WERI-Rb-1 (cell line): ENCODE results near the gene TPM1.

Experiments
- DNase-seq: peaks from one replicate; pipeline ENCODE4 v3.0.0-alpha.2; 2020
- H3K27ac ChIP-seq: fragments of 250-450 bp; sonication (Bioruptor Pico); 2 replicates; pipeline ENCODE4 v1.5.1; 2020; ENCODE audit warnings: mild to moderate bottlenecking, moderate library complexity
- H3K27me3 ChIP-seq: fragments of 250-450 bp; sonication (Bioruptor Pico); 2 replicates; pipeline ENCODE4 v1.5.1; 2021; ENCODE audit warnings: mild to moderate bottlenecking, low read depth, moderate library complexity; ENCODE audit not compliant: insufficient read depth, severe bottlenecking
- H3K36me3 ChIP-seq: fragments of 250-450 bp; sonication (Bioruptor Pico); 2 replicates; pipeline ENCODE4 v1.5.1; 2020; ENCODE audit warnings: mild to moderate bottlenecking, moderate library complexity
- H3K4me3 ChIP-seq: 2 replicates; pipeline ENCODE4 v1.5.1; 2011; ENCODE audit warnings: low read depth, mild to moderate bottlenecking, control low read depth, low read length
- H3K9me3 ChIP-seq: fragments of 250-450 bp; sonication (Bioruptor Pico); 2 replicates; pipeline ENCODE4 v1.5.1; 2021; ENCODE audit warnings: mild to moderate bottlenecking, moderate library complexity; ENCODE audit not compliant: severe bottlenecking
- TF ChIP-seq, protein P1 (sequence below): IDR thresholded peaks from 2 replicates; pipeline ENCODE4 v1.5.1; 2011; ENCODE audit warnings: low read depth, mild to moderate bottlenecking, control low read depth, inconsistent platforms, low read length

The TPM1 gene

DNA sequence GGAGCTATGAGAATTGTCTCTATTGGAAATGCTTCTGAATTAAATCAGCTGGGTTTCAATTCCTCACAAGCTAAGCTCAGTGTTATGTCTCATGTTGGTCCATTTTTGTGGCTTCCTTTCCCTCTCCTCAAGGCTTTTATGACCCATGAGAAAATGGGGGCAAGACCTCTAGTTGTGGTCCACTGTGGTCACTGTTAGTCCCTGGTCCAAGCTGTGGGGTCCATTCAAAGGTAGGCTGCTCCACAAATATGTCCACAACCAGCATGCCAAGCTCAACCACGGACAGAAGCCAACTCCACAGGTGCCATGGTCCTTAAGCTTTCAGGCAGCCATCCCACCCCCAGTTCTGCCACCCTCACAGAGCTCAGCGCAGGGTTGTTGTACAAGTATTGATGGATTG is 14.9 kb upstream of the TPM1 start:
- H3K27ac ChIP-seq, result no peak overlapping the region
- H3K27me3 ChIP-seq, result no peaks in the 10 kb centered on the region
- H3K9me3 ChIP-seq, result no peaks in the 10 kb centered on the region
- no peak for DNase-seq
- TF ChIP-seq, protein P1, sequence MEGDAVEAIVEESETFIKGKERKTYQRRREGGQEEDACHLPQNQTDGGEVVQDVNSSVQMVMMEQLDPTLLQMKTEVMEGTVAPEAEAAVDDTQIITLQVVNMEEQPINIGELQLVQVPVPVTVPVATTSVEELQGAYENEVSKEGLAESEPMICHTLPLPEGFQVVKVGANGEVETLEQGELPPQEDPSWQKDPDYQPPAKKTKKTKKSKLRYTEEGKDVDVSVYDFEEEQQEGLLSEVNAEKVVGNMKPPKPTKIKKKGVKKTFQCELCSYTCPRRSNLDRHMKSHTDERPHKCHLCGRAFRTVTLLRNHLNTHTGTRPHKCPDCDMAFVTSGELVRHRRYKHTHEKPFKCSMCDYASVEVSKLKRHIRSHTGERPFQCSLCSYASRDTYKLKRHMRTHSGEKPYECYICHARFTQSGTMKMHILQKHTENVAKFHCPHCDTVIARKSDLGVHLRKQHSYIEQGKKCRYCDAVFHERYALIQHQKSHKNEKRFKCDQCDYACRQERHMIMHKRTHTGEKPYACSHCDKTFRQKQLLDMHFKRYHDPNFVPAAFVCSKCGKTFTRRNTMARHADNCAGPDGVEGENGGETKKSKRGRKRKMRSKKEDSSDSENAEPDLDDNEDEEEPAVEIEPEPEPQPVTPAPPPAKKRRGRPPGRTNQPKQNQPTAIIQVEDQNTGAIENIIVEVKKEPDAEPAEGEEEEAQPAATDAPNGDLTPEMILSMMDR, result no peak
- no peak overlapping the region for H3K4me3 ChIP-seq
- H3K36me3 ChIP-seq, result no peaks in the 10 kb centered on the region

DNA sequence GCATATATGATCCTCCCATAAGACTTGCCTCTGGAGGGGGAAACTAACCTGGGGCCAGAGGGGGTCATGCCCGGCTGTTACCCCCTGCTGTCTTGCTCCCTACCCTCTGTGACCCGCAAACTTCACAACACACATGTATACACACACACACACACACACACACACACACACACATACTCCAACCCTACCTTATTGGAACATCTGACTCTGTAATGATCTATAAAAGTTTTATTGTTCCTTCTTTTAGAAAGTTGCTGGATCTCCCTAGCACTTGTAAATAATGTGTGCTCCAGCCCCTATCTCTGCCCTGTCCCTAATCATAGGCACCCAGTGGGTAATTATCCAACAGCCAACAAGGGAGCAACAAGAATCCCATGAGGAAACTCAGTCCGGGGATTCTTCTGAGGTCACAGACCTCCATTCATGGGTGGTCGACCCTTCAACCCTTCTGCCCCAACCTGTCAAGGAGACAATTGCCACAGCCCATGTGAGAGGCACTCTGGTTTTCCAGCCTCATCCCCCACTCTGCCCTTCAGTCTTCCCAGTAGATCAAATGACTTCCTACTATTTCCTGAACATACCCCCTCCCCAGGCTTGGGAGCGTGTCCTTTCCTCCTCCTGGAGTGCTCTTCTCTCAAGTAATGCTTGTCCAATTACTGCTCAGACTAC is 14.0 kb upstream of the TPM1 start:
- TF ChIP-seq, protein P1, result no peak
- Histone ChIP-seq H3K27ac (no peak overlapping the region), H3K36me3 (no peaks in the 10 kb centered on the region), H3K9me3 (no peaks in the 10 kb centered on the region), H3K4me3 (no peak overlapping the region), H3K27me3 (no peaks in the 10 kb centered on the region)
- no peak for DNase-seq

DNA sequence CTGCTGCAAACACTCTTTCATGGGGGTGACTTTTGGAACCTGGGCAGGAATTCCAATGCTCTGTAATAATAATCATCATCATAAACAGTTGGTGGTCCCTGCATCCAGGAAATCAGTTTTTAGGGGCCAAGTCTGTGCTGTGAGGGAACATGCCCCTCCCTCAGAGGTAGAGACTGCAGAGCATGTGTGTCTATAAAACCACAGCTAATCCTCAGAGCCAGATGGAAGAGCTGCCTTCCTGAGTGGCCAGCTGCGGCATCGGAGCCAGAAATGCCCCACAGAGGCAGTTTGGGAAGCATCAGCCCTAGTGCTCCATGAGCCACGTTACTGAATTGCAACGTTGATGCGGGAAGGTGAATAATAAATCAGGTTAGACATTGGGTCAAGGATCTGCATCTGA is 12.9 kb upstream of the TPM1 start:
- no peaks in the 10 kb centered on the region for H3K9me3 ChIP-seq
- H3K4me3 ChIP-seq, result no peak overlapping the region
- no peak overlapping the region for H3K27ac ChIP-seq
- DNase-seq, result peak; percentile 60
- TF ChIP-seq, protein P1, result no peak
- H3K36me3 ChIP-seq, result no peaks in the 10 kb centered on the region
- H3K27me3 ChIP-seq, result no peaks in the 10 kb centered on the region

DNA sequence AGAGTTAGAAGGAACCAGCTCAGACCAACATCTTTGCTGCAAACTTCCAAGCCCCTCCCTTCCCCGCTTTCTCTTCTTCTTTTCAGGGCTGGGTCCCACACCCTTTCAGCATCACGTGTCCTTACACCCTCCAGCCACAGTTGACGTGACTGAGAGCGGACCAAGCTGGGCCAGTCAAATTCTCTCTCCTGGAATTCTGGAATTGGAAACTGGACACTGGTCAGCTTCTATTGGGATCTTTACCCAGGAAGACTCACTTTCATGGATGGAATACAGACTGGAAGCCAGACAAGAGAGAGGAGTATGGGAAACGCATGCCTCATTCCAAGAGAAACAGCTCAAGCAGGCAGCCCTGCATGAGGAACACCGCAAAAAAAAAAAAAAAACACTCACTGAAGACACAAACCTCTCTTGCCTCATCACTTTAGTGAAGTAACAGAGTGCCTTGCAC is 12.4 kb upstream of the TPM1 start:
- Histone ChIP-seq H3K9me3 (no peaks in the 10 kb centered on the region), H3K27ac (no peak overlapping the region), H3K27me3 (no peaks in the 10 kb centered on the region), H3K4me3 (no peak overlapping the region), H3K36me3 (no peaks in the 10 kb centered on the region)
- no peak for DNase-seq
- TF ChIP-seq, protein P1, result no peak

DNA sequence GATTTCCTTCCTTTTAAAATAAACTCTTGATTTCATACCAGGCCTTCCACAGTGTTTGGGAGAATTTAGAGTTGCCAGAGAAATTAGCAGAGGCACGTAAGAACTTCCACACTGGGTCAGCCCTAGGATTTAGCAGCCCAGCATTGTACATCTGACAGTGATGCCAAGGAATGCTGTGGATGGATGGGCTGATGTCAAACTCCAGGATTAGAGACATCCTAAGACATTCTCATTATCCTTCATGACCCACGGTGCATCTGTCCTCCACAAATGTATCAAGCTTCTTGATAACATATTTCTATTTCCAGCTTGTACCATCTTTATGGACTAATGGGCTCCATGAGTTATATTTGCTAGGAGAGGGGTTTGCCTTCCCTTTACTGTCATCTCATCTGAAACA is 8.0 kb upstream of the TPM1 start:
- Histone ChIP-seq H3K27ac (no peak overlapping the region), H3K9me3 (no peaks in the 10 kb centered on the region), H3K36me3 (no peaks in the 10 kb centered on the region), H3K27me3 (no peaks in the 10 kb centered on the region), H3K4me3 (no peak overlapping the region)
- TF ChIP-seq, protein P1, result no peak
- no peak for DNase-seq

DNA sequence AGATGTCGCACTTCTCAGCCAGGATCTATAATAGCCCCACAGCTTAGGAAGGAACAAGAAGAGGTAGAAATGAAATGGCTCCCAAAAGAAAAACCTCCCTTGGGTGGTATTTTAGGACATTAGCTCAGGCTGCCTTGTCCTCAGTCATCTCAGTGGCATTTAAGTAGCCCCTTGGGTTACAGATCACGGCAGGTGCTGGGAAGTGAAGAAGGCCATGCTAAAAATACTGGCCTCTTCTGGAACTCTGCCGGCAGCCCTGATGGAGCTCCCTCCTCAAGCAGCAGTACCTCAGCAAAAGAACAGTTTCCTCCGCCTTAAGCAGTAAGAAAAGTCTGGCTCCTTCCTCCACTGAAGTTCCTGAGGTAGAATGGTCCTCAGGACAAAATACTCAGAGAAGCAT is 7.3 kb upstream of the TPM1 start:
- TF ChIP-seq, protein P1, result no peak

More for the DNA sequence above, 7.3 kb upstream of the TPM1 start:
- no peaks in the 10 kb centered on the region for H3K36me3 ChIP-seq
- DNase-seq, result no peak
- no peaks in the 10 kb centered on the region for H3K27me3 ChIP-seq
- no peaks in the 10 kb centered on the region for H3K9me3 ChIP-seq
- H3K27ac ChIP-seq, result no peak overlapping the region
- no peak overlapping the region for H3K4me3 ChIP-seq
